AG04450 (cell line): ENCODE data around the gene NT5M. TPM values are rescaled to one million over a fixed set of nuclear protein-coding genes. Genes with fewer than 3 reads are reported as not detected.

ENCODE experiments used
- CTCF ChIA-PET: fragments of 300-600, 350-600 bp; formaldehyde crosslinking; extraction: SDS; loops from one replicate; lab custom pipeline; 2022; ENCODE audit warnings: antibody characterized with exemption, inconsistent platforms; lab: Charles Lee
- POLR2A ChIA-PET: fragments of 350-600 bp; formaldehyde crosslinking; extraction: SDS; loops from one replicate; lab custom pipeline; 2021; ENCODE audit warnings: antibody characterized with exemption, inconsistent platforms; lab: Yijun Ruan, JAX
- DNase-seq: peaks from one replicate; pipeline ENCODE4 v3.0.0-alpha.2; 2011; ENCODE audit warnings: low read depth, low spot score
- H3K27ac ChIP-seq: one replicate; pipeline ENCODE4 v1.5.1; 2012; ENCODE audit warnings: low read depth, low read length, control low read depth
- H3K27me3 ChIP-seq: one replicate; pipeline ENCODE4 v1.6.0; 2012; ENCODE audit warnings: low read length; ENCODE audit not compliant: control insufficient read depth, insufficient read depth
- H3K4me3 ChIP-seq: 2 replicates; pipeline ENCODE4 v1.5.1; 2011; ENCODE audit warnings: mild to moderate bottlenecking, low read depth, low read length, control low read depth
- H3K9me3 ChIP-seq: 2 replicates; pipeline ENCODE4 v1.5.1; 2012; ENCODE audit warnings: low read length; ENCODE audit not compliant: control insufficient read depth, insufficient read depth
- CTCF ChIP-seq: IDR thresholded peaks from 2 replicates; pipeline ENCODE4 v1.5.1; 2011; ENCODE audit warnings: low read depth, low read length, control low read depth, inconsistent platforms
- polyA plus RNA-seq: library from polyadenylated mRNA; depleted of rRNA; stranded (reverse); fragments of >200 nt; gene quantifications from 2 replicates; pipeline ENCODE4 v1.2.3, GENCODE V29; 2011; rRNA removed

The NT5M gene
- polyA plus RNA-seq, 1 experiment: 0.36 TPM

- Histone ChIP-seq H3K27ac (no peak overlapping the region), H3K9me3 (peaks cover 8% of the 10 kb centered on the region), H3K4me3 (no peak overlapping the region), H3K27me3 (no peaks in the 10 kb centered on the region)
- no peak for TF ChIP-seq CTCF
- DNase-seq: no peak
- CTCF ChIA-PET: no interaction called here
- POLR2A ChIA-PET: no interaction called here
Measured at GRCh38 chr17:17395885-17396284, 92.7 kb downstream of the NT5M start.

Other genes with a start within 250 kb of the NT5M start
- 1.6 and 1.7 TPM in 2 replicates for gene PLD6, start 97.0 kb upstream of the NT5M start, polyA plus RNA-seq
- gene FLCN, start 66.2 kb upstream of the NT5M start, polyA plus RNA-seq: 13.7 and 17.8 TPM in 2 replicates
- 79.3 and 91.2 TPM in 2 replicates for gene COPS3, start 22.1 kb upstream of the NT5M start, polyA plus RNA-seq
- gene MED9, start 173.6 kb downstream of the NT5M start, polyA plus RNA-seq: 10.9 and 11.6 TPM in 2 replicates
- gene RASD1, start 193.0 kb downstream of the NT5M start, polyA plus RNA-seq: 0.55 and 0.91 TPM in 2 replicates